GM04504 (cell line): ENCODE results near the gene RRP12.

ENCODE experiments used
- DNase-seq: peaks from one replicate; pipeline ENCODE4 v3.0.0-alpha.2; 2012; ENCODE audit warnings: low read depth

Gene RRP12

DNA sequence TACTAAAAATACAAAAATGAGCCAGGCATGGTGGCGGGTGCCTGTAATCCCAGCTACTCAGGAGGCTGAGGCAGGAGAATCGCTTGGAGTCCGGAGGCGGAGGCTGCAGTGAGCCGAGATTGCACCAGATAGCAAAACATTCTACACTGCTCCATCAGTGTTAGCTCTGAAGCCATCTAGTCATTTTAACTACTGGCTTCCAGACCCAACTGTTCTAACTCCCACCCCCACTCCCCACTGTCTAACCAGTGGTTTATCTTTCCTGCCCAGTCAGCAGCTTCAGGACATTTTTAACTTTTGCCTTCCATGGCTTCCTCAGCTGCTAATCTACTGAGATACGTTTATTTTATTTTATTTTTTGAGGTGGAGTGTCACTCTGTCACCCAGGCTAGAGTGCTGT, 88.2 kb downstream of the RRP12 start:
- DNase-seq, result no peak

DNA sequence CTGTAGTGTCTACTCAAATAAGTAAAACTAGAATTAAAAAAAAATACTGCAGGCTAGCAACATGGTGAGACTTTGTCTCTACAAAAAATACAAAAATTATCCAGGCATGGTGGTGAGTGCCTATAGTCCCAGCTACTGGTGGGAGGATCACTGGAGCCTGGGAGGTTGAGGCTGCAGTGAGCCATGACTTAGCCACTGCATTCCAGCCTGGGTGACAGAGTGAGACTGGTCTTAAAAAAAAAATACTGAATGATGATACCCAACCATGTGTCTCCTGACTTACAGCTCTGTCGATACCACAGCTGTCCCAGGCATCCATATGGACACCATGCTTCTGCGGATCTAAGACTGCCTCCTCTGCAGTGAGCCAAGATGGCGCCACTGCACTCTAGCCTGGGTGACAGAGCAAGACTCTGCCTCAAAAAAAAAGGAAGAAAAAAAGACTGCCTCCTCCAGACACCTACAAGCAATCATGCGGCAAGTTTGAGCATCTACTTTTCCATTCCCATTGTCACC, 90.0 kb downstream of the RRP12 start:
- DNase-seq, result no peak

DNA sequence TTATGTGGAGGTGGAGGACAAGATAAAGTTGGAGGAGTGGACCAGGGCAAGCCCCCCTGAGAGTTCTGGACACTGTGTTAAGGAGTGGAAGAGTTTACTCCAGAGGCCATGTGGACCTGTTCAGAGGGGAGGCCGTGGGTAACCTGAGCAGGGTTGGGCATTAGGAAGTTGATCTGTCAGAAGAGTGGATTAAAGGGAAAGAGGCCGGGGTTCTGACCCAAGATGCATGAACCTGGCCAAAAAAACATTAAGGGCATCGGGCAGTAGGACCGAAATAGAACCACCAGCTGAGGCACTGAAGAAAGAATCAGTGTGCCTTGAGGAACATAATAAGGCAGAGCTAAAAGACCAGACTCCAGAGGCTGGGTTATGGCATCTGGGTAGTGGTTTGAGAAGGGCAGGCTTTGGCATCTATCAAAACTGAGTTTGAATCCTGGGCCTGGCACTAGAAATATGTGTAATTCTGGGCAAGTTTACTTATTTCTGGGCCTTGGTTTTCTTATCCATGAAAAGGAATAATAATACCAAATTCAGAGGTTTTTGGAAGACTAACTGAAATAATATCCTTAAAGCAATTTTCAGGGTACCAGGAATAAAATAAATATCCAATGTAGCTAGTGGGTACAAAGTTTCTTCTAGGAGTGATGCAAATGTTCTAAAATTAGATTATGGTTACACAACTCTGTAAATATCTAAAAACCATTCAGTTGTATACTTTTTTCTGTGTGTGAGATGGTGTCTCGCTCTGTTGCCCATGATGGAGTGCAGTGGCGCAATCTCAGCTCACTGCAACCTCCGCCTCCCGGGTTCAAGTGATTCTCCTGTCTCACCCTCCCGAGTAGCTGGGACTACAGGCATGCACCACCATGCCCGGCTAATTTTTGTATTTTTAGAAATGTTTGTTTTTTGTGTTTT, 93.0 kb downstream of the RRP12 start:
- no peak for DNase-seq

DNA sequence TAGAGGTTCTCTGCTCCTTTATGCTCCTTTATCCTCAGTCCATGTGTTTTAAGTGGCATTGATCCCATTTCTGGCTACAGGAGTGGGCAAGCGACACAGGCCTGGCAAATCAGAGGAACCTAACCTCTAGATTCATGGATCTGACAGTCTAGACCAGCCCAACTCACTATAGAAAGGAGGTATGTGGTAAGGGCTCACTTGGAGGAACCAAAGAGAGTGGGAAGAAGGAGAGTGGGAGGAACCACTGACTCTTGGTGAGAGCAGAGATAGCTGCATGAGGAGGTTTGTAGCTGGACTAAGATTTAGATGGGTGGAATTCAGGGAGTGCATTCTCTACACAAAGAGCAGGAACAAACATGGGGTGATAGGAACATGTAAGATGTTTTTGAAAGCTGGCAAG, 93.7 kb downstream of the RRP12 start:
- no peak for DNase-seq
